Activated T-helper 2 cell treated with anti-CD3 and anti-CD28 coated beads, Interferon-gamma antibody, Interleukin-2, Interleukin-4, amounts not matched to agents 10 μg/mL and 5 μg/mL and 100 μg/mL, durations not matched to agents 14 hours and 24 hours and 36 hours (primary cell): ENCODE results near the gene PDGFB. TPM values are rescaled to one million over a fixed set of nuclear protein-coding genes. Genes with fewer than 3 reads are reported as not detected.

ENCODE experiments used
- DNase-seq: peaks from one replicate; pipeline ENCODE4 v3.0.0; 2021; ENCODE audit warnings: low spot score
- H3K27ac Mint-ChIP-seq: one replicate; pipeline ENCODE4 v1.8.0; 2021; ENCODE audit warnings: mixed read lengths
- H3K27me3 Mint-ChIP-seq: one replicate; pipeline ENCODE4 v1.8.0; 2021; ENCODE audit warnings: low read depth, mixed read lengths
- H3K36me3 Mint-ChIP-seq: one replicate; pipeline ENCODE4 v1.8.0; 2021; ENCODE audit warnings: low read depth, mixed read lengths
- H3K4me1 Mint-ChIP-seq: one replicate; pipeline ENCODE4 v1.8.0; 2021; ENCODE audit warnings: low read depth, mixed read lengths
- H3K4me3 Mint-ChIP-seq: one replicate; pipeline ENCODE4 v1.8.0; 2021; ENCODE audit warnings: low read depth, mild to moderate bottlenecking, moderate library complexity, mixed read lengths
- H3K9me3 Mint-ChIP-seq: one replicate; pipeline ENCODE4 v1.8.0; 2021; ENCODE audit warnings: mixed read lengths
- intact Hi-C: fragments of 100-400 bp; cut with micrococcal nuclease; formaldehyde crosslinking; loops from one replicate; pipeline ENCODE4 v1.15.1; 2023
- total RNA-seq: library from RNA; stranded (reverse); gene quantifications from 2 replicates; pipeline ENCODE4 v1.2.3, GENCODE V29; 2022

The PDGFB gene
- total RNA-seq, 1 donor from 2014 or later: 4.2 TPM

DNA sequence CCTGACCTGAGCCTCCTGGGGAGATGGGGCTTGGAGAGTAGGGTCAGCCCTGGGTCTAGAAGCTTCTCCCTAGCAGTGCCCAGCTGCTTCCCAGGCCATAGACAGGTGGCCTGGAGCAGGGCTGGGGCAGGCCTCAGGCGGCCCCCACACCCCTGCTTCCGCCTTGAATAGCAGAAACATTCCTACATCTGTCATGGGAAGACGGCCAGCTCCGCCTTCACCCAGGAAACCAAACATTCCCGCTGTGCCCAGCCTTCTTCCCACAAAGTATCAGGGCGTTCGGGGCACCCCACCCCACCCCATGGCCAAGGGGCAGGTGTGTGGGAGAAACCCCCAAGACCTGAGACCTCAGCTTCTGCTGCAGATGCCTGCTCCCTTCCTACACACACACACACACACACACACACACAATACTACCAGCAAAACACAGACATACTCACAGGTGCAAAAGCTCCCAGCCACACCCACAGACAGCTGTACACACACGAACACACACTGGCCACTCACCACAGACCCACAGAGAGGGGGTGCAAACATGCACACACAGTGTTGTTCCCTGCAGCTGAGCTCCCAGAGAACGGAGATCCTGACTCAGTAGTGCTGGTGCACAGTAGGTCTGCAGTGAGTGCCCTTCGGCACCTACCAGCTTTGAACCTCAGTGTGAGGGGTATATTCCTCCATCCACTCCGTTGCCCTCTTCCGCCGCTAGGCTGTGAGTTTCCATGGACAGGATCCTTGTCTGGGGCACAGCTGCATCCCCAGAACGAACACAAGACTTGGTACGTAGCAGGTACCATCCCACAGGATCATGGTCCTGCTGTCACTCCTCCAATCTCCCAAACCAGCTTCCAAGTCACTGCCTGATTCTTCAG, 37.4 kb downstream of the PDGFB start:
- DNase-seq: no peak
- Mint-ChIP-seq H3K4me3 (no peak overlapping the region), H3K27ac (no peak overlapping the region), H3K27me3 (peaks cover 4% of the 10 kb centered on the region), H3K36me3 (no peaks in the 10 kb centered on the region), H3K9me3 (no peaks in the 10 kb centered on the region), H3K4me1 (peaks cover 7% of the 10 kb centered on the region)
- intact Hi-C loops: no loop called here

DNA sequence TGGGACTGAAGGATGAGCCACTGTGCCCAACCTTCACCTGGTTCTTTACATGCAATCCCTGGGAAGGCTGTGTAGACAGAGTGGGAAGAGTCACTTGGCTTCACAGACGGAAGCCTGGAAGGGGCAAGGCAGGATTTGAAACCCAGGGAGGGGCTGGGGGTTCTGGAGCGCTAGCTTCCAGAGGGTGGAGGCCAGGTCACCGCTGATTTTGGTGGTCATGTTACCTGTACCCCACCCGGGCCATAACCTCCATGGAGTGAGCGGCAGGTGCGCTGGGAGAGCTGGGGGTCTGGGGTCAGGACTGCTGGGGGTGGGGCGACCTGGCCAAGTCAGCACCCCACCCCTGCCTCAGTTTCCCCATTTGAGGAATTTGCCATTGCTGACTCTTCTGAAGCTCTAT, 38.3 kb downstream of the PDGFB start:
- intact Hi-C loops: no loop called here
- Mint-ChIP-seq H3K27me3 (peaks cover 4% of the 10 kb centered on the region), H3K9me3 (no peaks in the 10 kb centered on the region), H3K4me1 (peaks cover 7% of the 10 kb centered on the region), H3K36me3 (no peaks in the 10 kb centered on the region), H3K27ac (no peak overlapping the region), H3K4me3 (no peak overlapping the region)
- DNase-seq: no peak

DNA sequence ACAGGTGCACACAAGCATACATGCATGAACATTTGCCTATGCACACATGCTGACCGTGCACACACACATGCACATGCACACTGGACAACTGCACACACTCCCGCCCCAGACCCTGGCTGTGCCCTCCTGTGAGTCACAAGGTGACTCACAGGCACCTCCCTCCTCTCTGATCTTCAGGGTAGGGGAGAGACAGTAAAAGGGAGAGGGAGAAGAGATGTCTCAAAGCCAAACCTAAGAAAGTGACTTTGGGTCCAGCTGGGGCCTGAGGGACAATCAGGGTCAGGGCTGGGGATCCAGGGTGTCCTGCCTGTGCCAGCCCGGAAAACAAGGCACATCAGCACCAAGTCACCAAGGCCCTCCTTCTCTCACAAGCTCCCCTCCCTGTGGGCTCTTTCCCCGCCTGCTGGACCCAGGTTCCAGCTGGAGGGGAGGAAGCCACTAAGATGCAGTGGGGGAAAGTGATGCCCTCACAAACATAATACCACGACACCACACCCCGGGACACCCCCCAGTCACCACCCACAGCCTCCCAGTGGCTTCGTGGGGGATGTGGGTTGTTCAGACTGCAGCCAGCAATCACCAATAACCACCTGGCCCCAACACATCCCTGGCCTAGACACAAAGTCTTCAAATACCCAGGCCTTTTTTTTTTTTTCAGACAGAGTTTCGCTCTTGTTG, 39.3 kb downstream of the PDGFB start:
- H3K36me3 Mint-ChIP-seq: no peaks in the 10 kb centered on the region
- intact Hi-C loops: no loop called here
- no peak for DNase-seq
- peaks cover 7% of the 10 kb centered on the region for H3K4me1 Mint-ChIP-seq
- H3K27me3 Mint-ChIP-seq: peaks cover 4% of the 10 kb centered on the region
- H3K27ac Mint-ChIP-seq: no peak overlapping the region
- H3K9me3 Mint-ChIP-seq: no peaks in the 10 kb centered on the region
- H3K4me3 Mint-ChIP-seq: no peak overlapping the region

DNA sequence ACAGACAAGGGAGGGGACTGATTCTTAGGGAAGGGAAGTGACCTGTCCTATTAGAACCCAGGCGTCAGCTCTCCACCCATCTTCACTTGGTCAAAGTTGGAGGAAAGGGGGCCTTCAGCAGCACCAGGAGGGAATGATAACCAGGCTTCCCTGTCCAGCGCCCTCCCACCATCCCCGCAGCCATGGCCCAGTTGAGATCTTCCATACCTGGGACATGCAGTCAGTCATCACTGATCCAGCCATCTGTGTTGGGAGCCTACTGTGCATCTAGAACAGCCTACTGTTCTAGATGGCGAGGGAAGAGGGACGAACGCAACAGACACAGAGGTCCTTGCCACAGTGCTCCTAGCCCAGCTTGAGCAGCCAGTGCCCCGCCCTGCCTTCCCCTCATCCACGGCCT, 40.6 kb downstream of the PDGFB start:
- H3K9me3 Mint-ChIP-seq: no peaks in the 10 kb centered on the region
- intact Hi-C loops: no loop called here
- H3K27me3 Mint-ChIP-seq: peaks cover 5% of the 10 kb centered on the region

DNA sequence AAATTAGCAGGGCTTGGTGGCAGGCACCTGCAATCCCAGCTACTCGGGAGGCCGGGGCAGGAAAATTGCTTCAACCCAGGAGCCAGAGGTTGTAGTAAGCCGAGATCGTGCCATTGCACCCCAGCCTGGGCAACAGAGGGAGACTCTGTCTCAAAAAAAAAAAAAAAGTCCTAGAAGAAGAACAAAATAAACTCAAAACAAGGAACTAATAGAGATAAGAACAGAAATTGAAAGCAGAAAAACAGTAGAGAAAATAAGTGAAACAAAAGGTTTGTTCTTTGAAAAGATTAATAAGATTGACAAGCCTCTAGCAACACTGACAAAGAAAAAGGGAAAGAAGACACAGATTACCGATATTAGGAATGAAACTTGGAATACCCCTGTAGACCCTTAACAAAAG, 47.2 kb downstream of the PDGFB start:
- no peak for DNase-seq
- Mint-ChIP-seq H3K27ac (no peak overlapping the region), H3K4me1 (peaks cover 3% of the 10 kb centered on the region), H3K27me3 (peaks cover 27% of the 10 kb centered on the region), H3K9me3 (no peaks in the 10 kb centered on the region), H3K36me3 (no peaks in the 10 kb centered on the region), H3K4me3 (no peak overlapping the region)
- intact Hi-C loops: no loop called here

More for the DNA sequence above, 40.6 kb downstream of the PDGFB start:
- H3K36me3 Mint-ChIP-seq: no peaks in the 10 kb centered on the region
- DNase-seq: no peak
- H3K4me3 Mint-ChIP-seq: no peak overlapping the region
- no peak overlapping the region for H3K27ac Mint-ChIP-seq
- peaks cover 7% of the 10 kb centered on the region for H3K4me1 Mint-ChIP-seq

DNA sequence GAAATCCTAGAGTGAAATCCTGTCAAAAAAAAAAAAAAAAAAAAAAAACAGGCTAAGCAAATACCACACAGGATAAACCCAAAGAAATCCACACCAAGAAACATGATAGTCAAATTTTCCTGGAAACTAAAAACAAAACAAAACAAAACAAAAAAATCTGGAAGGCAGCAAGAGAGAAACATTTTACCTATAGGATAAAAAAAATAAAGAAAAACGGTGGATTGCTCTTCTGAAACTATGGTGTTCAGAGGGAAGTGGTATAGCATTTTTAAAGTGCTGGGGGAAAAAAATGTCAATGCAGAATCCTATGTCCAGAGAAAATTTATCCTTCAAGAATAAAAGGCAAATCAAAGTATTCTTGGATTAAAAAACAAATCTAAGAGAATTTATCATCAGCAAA, 50.7 kb downstream of the PDGFB start:
- peaks cover 31% of the 10 kb centered on the region for H3K27me3 Mint-ChIP-seq
- H3K27ac Mint-ChIP-seq: no peak overlapping the region
- no peak for DNase-seq
- H3K9me3 Mint-ChIP-seq: no peaks in the 10 kb centered on the region
- H3K4me1 Mint-ChIP-seq: peaks cover 3% of the 10 kb centered on the region
- H3K4me3 Mint-ChIP-seq: no peak overlapping the region
- intact Hi-C loops: no loop called here
- no peaks in the 10 kb centered on the region for H3K36me3 Mint-ChIP-seq

DNA sequence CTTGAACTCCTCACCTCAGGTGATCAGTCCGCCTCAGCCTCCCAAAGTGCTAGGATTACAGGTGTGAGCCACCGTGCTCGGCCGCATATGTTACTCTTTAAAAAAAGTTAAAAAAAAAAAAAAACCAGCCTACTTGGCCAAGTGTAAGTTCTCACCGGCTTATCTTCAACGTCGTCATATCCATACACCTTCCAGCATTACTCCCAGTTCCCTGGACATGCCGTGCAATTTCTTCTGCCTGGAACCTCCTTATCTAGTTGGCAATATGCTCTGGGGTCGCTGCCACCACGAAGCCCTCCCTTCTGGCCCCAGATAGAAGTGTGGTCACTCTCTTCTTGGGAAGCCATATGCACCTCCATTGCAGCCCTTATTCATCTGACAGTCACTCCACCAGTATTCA, 56.0 kb downstream of the PDGFB start:
- no peak overlapping the region for H3K4me3 Mint-ChIP-seq
- DNase-seq: no peak
- no peaks in the 10 kb centered on the region for H3K4me1 Mint-ChIP-seq
- H3K27ac Mint-ChIP-seq: no peak overlapping the region
- peaks cover 12% of the 10 kb centered on the region for H3K27me3 Mint-ChIP-seq
- no peaks in the 10 kb centered on the region for H3K9me3 Mint-ChIP-seq
- intact Hi-C loops: no loop called here
- no peaks in the 10 kb centered on the region for H3K36me3 Mint-ChIP-seq

DNA sequence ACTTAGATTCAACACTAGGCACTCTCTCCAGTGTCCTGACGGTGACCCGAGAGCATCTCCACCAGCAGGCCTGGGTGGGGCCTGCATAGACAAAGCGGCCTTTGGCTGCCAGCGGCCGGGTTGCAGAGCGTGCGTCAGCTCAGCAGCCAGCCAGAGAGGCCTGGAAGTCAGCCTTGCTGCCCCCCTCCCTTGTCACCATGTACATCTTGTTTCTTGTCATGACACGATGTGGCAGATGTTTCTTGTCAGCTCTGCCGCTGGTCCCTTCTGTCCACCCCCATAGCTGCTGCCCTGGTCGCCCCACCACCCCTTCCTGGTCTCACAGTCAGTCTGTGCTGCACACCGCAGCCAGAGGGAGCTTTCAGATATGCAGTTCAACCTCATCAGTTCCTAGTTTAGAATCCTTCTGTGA, 59.2 kb downstream of the PDGFB start:
- intact Hi-C loops: no loop called here
- H3K36me3 Mint-ChIP-seq: no peaks in the 10 kb centered on the region
- H3K4me3 Mint-ChIP-seq: no peak overlapping the region
- peaks cover 2% of the 10 kb centered on the region for H3K27me3 Mint-ChIP-seq
- no peaks in the 10 kb centered on the region for H3K9me3 Mint-ChIP-seq
- DNase-seq: no peak
- no peak overlapping the region for H3K27ac Mint-ChIP-seq
- no peaks in the 10 kb centered on the region for H3K4me1 Mint-ChIP-seq

DNA sequence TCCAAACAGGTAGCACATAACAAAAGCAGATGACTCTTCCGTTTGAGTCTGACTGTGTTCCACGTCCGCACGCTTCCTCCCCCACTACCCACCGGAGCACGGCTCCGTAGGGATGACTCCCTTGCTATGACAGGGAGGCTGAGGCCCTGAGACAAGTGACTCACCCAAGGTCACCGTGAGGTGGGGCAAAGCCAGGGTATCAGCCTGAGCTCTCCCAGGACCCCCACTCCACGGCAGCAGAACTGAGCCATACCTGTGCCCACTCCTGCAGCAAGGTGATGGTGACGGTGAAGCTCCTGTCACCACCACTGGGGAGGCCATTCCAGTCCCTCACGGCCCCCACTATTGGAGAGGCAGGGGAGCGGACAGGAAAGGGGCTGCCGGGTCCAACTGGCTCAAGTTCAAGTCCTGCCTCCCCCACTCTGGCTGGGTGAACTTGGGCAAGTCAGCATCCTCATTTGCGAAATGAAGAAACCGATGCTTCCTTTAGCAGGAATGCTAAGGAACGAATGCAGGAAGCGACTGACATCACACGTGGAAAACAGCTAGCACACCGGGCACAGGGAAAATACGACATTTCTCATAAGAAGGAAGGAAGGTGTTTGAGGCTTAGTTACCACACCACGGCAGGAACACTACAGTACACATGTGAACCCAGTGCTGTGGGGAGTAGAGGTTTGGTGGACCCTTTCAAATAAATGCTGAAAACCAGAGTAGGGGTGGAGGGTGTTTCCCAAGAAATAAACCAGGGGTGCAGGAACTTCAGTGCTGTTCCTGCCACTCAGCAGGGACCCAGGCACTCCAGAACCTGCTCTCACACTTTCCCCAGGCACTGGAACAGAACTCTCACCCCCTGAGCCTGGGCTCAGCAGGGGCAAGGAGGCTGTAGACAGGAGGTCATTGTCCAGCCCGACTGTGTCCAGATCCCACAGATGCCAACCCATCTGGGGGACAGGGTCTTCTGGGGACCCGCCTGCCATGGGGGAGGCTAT, 59.9 kb downstream of the PDGFB start:
- no peak overlapping the region for H3K27ac Mint-ChIP-seq
- intact Hi-C loops: no loop called here
- H3K36me3 Mint-ChIP-seq: no peaks in the 10 kb centered on the region
- no peaks in the 10 kb centered on the region for H3K4me1 Mint-ChIP-seq
- H3K27me3 Mint-ChIP-seq: peaks cover 2% of the 10 kb centered on the region
- H3K9me3 Mint-ChIP-seq: no peaks in the 10 kb centered on the region
- H3K4me3 Mint-ChIP-seq: no peak overlapping the region
- no peak for DNase-seq

DNA sequence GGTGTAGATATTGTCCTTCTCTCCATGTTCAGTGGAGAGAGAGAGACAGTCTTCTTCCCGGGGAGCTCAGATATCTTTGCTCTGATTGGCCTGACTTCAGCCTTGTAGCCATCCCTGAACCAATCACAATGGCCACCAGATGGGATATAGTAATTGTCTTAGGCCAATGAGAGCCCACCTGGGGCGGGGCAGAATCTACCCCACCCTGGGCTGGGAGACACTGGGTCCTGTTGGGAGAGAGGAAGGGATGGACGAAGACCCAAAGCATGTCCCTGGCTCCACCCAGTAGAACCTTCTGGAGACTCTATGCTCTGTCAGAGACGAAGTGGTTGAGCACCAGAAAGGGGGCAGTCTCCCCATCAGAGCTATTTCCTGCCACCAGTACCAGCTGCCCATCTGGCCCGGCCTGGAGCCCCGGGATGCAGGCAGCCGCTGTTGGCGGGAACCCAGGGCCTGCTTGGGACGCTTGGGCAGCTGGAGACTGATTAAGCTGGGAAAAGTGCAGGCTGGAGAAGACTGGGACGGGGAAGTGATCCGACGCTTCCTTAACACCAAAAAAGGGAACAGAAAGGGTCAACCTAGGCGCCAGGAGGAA, 60.7 kb downstream of the PDGFB start:
- DNase-seq: no peak
- Mint-ChIP-seq H3K36me3 (no peaks in the 10 kb centered on the region), H3K27ac (no peak overlapping the region), H3K27me3 (peaks cover 2% of the 10 kb centered on the region), H3K9me3 (no peaks in the 10 kb centered on the region), H3K4me3 (no peak overlapping the region), H3K4me1 (no peaks in the 10 kb centered on the region)
- intact Hi-C loops: no loop called here

DNA sequence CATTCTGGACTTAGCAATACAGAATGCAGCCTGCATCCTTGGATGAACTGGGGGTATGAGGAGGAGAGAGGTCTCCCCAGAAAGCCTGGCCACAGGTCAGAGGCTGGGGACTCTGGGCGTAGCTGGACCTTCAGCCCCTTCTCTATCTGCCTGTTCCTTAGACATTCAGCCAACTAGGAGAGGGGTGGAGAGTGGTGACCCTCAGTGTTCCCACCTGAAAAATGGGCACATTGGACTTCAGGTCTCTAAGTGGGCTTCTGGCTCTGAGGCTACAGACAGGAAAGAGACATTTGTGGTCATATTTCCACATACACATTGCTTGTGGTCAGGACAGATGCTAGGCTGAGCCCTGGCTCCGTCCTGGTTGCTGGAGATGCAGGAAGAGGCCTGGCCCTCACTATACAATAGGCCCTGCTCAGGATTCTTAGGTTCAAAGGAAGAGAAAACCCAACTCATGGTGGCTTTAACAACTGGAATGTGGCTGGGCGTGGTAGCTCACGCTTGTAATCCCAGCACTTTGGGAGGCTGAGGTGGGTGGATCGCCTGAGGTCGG, 62.2 kb downstream of the PDGFB start:
- Mint-ChIP-seq H3K27ac (no peak overlapping the region), H3K4me1 (peaks cover 6% of the 10 kb centered on the region), H3K36me3 (no peaks in the 10 kb centered on the region), H3K27me3 (peaks cover 2% of the 10 kb centered on the region), H3K9me3 (no peaks in the 10 kb centered on the region), H3K4me3 (no peak overlapping the region)
- intact Hi-C loops: no loop called here
- DNase-seq: no peak

DNA sequence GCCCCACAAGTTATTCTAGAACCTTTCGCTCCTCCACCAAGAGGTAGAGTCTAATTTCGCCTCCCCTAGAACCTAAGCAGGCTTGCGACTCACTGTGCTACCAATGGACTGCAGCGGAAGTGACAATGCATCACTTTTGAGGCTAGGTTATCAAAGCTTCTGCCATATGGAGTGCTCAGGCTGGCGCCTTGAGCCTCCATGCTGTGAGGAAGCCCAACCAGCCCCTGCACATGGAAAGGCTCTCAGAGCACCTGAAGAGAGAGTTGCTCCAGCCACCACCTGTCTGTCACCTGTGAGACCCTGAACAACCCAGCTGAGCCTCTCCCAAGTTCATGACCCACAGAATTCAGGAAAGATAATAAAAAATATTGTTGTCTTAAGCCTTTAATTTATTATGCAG, 63.0 kb downstream of the PDGFB start:
- no peak overlapping the region for H3K27ac Mint-ChIP-seq
- H3K9me3 Mint-ChIP-seq: no peaks in the 10 kb centered on the region
- peaks cover 2% of the 10 kb centered on the region for H3K27me3 Mint-ChIP-seq
- DNase-seq: no peak
- intact Hi-C loops: no loop called here
- H3K4me1 Mint-ChIP-seq: peaks cover 6% of the 10 kb centered on the region
- H3K4me3 Mint-ChIP-seq: no peak overlapping the region
- H3K36me3 Mint-ChIP-seq: no peaks in the 10 kb centered on the region
